MM.1S (cell line): Measurements from ENCODE around the gene BATF3.

Experiments
- CTCF ChIP-seq: fragments of 300-600 bp; sonication (generic); IDR thresholded peaks from 2 replicates; pipeline ENCODE4 v1.5.1; 2016; ENCODE audit warnings: antibody characterized with exemption, low read length, mixed read lengths
- EZH2 ChIP-seq: fragments of 300-600 bp; sonication (generic); optimal IDR thresholded peaks from 2 replicates; pipeline ENCODE3; 2017; ENCODE audit warnings: low read depth, mild to moderate bottlenecking, antibody characterized with exemption, low read length, mixed read lengths

GRCh38 chr1:212685429-212685828, 14.2 kb downstream of the BATF3 start:
- no peak for TF ChIP-seq CTCF
- no peak for TF ChIP-seq EZH2
